Activated CD4-positive, alpha-beta T cell treated with anti-CD3 and anti-CD28 coated beads, Interleukin-2, amount 50 U/mL, for 48 hours (primary cell): ENCODE results near the gene THOP1.

Experiments
- DNase-seq, 2 experiments: peaks; one replicate each; pipeline ENCODE4 v3.0.0-alpha.2; 2020

Gene THOP1

DNA sequence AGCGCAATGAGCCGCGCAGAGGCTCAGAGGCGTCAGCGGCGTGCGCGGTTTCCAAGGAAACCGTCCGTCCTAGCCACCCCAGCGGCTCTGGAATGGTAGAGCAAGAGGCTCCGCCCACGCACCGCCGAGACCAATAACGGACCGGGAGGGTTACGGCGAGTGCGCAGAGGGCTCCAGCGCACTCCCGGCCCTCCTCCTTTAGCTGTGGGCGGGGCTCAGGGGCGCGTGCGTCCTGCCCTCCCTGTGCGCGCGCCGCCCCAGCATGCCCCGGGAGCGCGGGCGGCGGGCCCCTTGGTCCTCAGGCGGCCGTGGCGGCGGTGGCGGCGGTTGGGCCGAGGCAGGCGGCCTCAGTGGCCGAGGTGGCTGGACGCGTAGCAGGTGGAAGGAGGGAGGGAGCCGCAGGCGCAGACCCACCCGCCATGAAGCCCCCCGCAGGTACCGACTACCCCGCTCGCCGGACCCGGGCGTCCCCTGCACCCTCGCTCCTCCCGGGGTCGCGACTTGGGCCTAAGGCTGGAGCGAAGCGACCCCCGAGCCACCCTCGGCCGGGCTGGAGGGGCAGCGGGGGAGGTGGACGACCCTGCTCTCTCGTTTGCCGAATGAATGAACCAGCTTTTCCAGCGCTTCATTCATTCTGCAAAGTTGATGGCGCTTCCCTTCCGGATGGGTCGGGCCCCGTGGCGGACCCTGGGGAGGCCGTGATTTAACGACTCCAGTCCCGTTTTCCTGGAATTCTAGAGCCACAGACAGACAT is at the start of gene THOP1:
THOP1 (plus strand) TSS at position 260 of the 754 bp plus-strand sequence; CDS start at position 420, 160 bp downstream.
- peak; percentile 100 for DNase-seq

- no peak for DNase-seq
Measured at GRCh38 chr19:2736550-2737190, 48.6 kb upstream of the THOP1 start.

- peak; percentile 99 to 100 for DNase-seq
Measured at GRCh38 chr19:2739602-2740313, 45.5 kb upstream of the THOP1 start, which contains the start of gene SLC39A3. Gene SLC39A3 (minus strand): TSS chr19:2740017. CDS start chr19:2737257, 2,760 bp downstream.

GRCh38 chr19:2740314-2740656 is 45.0 kb upstream of the THOP1 start:
- no peak for DNase-seq

GRCh38 chr19:2743099-2743498 is 42.2 kb upstream of the THOP1 start:
- DNase-seq, result no peak

- DNase-seq, result no peak
Measured at GRCh38 chr19:2744113-2744512, 41.2 kb upstream of the THOP1 start.

DNA sequence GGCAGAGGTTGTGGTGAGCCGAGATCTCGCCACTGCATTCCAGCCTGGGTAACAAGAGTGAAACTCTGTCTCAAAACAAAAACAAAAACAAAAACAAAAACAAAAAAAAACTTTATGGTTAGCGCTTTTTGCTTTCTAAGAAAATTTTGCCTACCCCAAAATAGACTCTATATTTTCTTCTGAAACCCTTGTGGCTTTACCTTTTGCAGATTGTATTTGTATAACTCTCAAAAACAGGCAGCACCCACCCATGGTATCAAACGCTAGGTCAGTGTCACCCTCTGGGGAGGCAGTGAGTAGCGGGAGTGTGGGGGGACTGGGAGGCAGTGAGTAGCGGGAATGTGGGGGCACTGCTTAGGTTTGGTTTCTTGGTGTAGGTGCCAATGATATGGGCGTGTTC is 38.0 kb upstream of the THOP1 start:
- DNase-seq, result no peak

DNA sequence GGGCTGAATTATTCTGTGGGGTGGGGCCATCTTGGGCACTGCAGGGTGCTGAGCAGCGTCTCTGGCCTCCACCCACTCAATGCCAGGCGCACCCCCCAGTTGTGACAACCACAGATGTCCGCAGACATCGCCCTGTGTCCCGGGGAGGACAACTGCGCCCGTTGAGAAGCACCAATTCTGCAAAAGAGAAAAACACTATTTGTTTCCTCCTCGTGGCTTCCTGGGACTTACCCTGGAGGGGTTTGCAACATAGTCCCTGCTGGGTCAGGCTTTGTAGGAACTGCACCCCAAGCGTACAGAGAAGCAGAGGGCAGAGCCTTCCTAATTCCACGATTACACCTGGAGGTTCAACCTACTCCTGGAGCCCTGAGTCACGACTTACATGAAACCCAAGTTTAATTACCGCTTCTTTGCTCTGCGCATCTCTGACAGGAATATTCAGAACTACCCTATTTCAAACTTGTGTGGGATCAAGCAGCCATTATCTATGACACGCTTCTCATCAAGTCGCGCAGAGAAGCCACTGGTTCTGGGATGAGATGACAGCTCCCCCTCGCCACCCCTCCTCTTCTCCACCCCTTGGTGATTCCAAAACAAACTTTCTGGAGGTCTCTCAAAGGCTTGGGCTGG is 34.4 kb upstream of the THOP1 start:
- DNase-seq, result no peak

DNA sequence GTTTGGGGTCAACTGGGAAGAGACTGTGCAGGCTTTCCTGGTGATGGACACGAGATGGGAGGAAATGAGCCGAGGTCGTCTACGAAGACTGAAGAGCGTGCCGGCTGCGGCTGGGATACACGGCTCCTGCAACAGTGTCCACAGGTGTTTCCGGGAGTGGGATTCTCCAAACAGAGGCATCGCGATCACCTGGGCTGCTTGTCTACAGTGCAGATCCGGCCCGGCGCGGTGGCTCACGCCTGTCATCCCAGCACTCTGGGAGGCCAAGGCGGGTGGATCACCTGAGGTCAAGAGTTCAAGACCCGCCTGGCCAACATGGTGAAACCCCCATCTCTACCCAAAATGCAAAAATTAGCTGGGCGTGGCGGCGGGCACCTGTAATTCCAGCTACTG is 33.9 kb upstream of the THOP1 start:
- no peak for DNase-seq

GRCh38 chr19:2754659-2755447 is 30.4 kb upstream of the THOP1 start:
- no peak for DNase-seq

GRCh38 chr19:2755448-2755705 is 29.9 kb upstream of the THOP1 start:
- DNase-seq, result no peak

DNA sequence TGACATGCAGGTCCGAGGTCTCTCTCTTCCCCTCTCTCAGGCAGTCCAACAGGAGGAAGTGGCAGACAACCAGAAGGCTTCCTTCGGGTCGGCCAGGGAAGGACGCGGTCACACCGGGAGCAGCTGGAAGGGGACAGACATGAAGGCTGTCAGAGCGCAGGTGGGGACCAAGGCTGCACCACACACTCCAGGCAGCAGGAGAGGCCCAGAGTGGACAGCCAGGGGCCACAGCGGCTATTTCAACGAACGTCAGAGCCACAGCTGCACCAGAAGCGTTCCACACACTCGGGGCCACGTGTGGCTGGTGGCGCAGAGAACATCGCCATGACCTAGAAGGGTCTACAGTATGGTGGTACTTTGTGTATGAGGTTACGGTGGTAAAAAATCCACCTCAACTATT is 29.5 kb upstream of the THOP1 start:
- DNase-seq, result no peak

DNA sequence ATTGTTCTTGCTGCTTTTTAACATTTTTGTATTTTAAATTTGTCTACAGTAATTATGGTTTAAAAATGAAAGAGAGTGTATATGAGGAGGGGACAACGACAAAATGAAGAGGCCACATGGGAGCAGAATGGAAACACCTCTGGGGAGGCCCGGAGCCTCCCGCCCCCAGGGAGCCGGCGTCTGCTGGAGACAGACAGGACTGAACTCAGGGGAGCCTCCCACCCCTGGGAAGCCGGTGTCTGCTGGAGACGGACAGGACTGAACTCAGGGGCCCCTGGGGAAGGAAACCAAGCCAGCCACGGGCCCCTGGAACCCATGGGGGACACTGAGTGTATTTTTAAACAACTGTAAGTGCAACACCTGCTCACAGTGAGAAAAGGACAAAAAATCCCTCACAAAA is 28.8 kb upstream of the THOP1 start:
- DNase-seq, result no peak

GRCh38 chr19:2756921-2757881 is 28.1 kb upstream of the THOP1 start:
- DNase-seq, result no peak

DNA sequence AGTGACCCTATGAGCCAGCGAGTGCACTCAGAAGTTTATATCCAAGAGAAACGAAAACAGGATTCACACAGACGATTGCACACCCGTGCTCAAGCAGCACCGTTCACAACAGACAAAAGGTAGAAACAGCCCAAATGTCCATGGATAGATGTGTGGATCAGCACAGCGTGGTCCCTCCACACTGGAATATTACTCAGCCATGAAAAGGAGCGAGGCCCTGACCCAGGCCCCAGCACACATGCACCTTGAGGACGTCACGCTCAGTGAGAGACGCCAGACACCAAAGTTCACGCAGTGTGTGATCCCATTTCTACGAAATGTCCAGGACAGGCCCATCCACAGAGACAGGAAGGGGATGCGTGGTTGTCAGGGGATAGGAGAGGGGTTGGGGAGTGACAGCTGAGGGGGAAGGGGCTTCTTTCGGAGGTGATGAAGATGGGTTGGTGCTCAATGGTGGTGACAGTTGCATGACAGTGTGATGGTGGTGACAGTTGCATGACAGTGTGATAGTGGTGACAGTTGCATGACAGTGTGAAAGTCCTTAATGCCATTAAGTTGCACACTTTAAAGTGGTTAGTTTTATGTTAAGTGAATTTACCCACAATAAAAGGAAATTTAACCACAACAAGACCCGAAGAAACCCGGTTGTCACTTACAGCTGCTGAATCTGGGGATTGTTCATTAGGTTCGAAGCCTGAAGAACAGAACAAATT is 26.5 kb upstream of the THOP1 start:
- no peak for DNase-seq

- peak in 1 of 2 experiments; percentile 29 for DNase-seq
Measured at GRCh38 chr19:2759362-2759761, 25.9 kb upstream of the THOP1 start.

- DNase-seq, result no peak
Measured at GRCh38 chr19:2759965-2760364, 25.3 kb upstream of the THOP1 start.

- no peak for DNase-seq
Measured at GRCh38 chr19:2761309-2761677, 24.0 kb upstream of the THOP1 start.

- no peak for DNase-seq
Measured at GRCh38 chr19:2761876-2762782, 23.2 kb upstream of the THOP1 start.
